ENCODE measurements around the gene SAMD15. TPM values are rescaled to one million over a fixed set of nuclear protein-coding genes. Genes with fewer than 3 reads are reported as not detected.

SAMD15 gene
- total RNA-seq = 2.2 and 3.0 TPM in 2 replicates

DNA sequence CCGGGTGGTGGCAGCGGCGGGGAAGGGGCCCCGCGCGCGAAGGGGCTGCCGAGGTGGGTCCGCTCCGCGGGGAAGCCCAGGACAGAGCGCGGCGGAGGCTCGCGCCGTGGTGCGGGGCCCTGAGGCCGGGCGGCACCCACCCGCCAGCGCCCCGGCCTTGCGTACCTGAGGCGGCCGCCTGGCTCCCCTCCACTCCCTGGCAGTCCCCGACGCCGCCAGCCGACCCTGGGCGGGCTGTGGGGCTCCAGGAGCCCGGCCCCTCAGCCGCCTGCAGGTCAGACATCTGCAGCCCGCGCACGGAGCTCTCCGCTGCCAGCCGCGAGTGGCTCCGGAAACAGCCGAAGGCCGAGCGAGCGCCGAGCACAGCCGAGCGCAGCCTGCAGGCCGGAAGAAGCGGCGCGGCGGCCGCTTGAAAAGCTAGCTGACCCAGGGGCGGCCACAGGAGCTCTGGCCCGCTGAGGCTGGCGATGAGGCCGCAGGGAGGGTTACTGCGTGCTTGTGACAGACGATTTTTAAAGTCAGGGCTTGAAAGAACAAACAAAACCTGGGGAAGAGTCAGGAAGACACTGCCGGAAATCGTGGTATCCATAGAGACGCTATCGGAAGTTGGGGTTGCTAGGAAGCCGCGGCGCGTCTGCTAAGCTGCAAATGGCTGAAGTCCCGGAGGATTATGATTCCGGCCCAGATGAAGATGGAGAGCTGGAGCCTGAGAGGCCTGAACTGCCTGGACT lies at the start of gene SAMD15, which contains the start of gene TMED8:
TSS of gene SAMD15 (plus strand) at position 609 of the 731 bp plus-strand sequence. CDS start at position 649, 40 bp downstream.
TSS of gene TMED8 (minus strand) at position 324 of the 731 bp plus-strand sequence. CDS start at position 283, 41 bp downstream.

GRCh38 chr14:77423423-77423822 lies 46.2 kb downstream of the SAMD15 start, which contains the start of gene NOXRED1:
TSS of gene NOXRED1 (minus strand) at chr14:77423523. CDS start at chr14:77422889, 634 bp downstream.

Other genes starting within 250 kb of the SAMD15 start
- not detected in 2 replicates for gene ZDHHC22, start 235.6 kb upstream of the SAMD15 start, total RNA-seq
- gene TMEM63C, start 195.6 kb upstream of the SAMD15 start, total RNA-seq = not detected in 2 replicates
- gene NGB, start 106.2 kb upstream of the SAMD15 start, total RNA-seq = not detected in 2 replicates
- gene POMT2, start 56.5 kb upstream of the SAMD15 start, total RNA-seq = 12.9 and 16.4 TPM in 2 replicates
- gene GSTZ1, start 56.3 kb upstream of the SAMD15 start, total RNA-seq = 30.7 and 32.5 TPM in 2 replicates
- gene TMED8, start 285 bp upstream of the SAMD15 start, total RNA-seq = 8.9 and 11.6 TPM in 2 replicates
- 0.22 and 0.25 TPM in 2 replicates for gene NOXRED1, start 46.1 kb downstream of the SAMD15 start, total RNA-seq
- 26.7 and 30.4 TPM in 2 replicates for gene VIPAS39, start 80.2 kb downstream of the SAMD15 start, total RNA-seq
- 121 and 154 TPM in 2 replicates for gene AHSA1, start 80.7 kb downstream of the SAMD15 start, total RNA-seq
- gene ISM2, start 121.4 kb downstream of the SAMD15 start, total RNA-seq = under 0.01 and 0.11 TPM in 2 replicates
- 59.3 and 60.2 TPM in 2 replicates for gene SPTLC2, start 239.3 kb downstream of the SAMD15 start, total RNA-seq

Measured in uterine smooth muscle cell (primary cell).